ENCODE results near the gene CNN1. TPM values are rescaled to one million over a fixed set of nuclear protein-coding genes. Genes with fewer than 3 reads are reported as not detected.

Gene CNN1
- total and polyA plus RNA-seq, 2 of the 13 experiments (the other 11 are each of a cell fraction or from before 2014, with no cell fraction given) = 0.70 to 1.1 TPM

DNA sequence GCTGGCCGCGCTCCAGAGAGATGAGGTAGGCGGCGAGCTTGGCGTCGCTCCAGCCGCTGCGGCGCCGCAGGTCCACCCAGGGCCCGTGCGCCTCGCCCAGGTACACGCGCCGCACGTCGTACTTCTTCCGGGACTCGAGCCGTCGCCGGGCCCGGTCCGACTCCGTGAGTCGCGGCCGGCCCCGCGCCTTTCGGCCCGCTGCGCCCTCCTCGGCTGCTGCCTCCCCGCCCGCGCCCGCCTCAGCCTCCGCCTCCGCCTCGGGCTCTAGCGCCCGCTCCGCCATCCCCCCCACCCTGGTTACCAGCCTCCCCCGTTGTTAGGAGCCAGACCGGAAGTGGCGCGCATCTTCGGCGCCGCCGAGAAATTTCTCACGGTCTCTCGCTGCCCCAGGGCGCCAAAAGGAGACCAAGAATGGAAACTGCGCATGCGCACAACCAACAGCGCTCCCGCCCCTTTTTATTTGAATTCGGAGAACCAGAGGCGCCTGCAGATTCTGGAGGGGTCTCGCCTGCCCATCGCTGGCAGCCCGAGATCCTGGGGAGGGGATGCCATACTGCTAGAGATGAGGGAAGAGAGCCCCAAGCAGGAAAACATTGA lies 33.0 kb upstream of the CNN1 start, which contains the start of gene ZNF653 (continued):
- no peak; the same call in 1 of the 2 replicates for TF ChIP-seq UBTF (CRISPR knock-in tag; IDR thresholded peaks at IDR 0.05)
- no peak for TF ChIP-seq ZFYVE20 (CRISPR knock-in tag; IDR thresholded peaks at IDR 0.05; ENCODE audit: borderline replicate concordance, low read depth)
- no peak for TF ChIP-seq TGIF2 (CRISPR knock-in tag; IDR thresholded peaks at IDR 0.05)
- no peak for TF ChIP-seq ZNF33A (CRISPR knock-in tag; IDR thresholded peaks at IDR 0.05; ENCODE audit: borderline replicate concordance)
- peak; percentile 73 for TF ChIP-seq SRSF1 (optimal IDR thresholded peaks at IDR 0.05; ENCODE audit: low read depth, low read length)
- TF ChIP-seq EZH2 (conservative IDR thresholded peaks at IDR 0.05; ENCODE audit: low read depth, low read length) = no peak
- TF ChIP-seq, protein P1, sequence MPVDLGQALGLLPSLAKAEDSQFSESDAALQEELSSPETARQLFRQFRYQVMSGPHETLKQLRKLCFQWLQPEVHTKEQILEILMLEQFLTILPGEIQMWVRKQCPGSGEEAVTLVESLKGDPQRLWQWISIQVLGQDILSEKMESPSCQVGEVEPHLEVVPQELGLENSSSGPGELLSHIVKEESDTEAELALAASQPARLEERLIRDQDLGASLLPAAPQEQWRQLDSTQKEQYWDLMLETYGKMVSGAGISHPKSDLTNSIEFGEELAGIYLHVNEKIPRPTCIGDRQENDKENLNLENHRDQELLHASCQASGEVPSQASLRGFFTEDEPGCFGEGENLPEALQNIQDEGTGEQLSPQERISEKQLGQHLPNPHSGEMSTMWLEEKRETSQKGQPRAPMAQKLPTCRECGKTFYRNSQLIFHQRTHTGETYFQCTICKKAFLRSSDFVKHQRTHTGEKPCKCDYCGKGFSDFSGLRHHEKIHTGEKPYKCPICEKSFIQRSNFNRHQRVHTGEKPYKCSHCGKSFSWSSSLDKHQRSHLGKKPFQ (CRISPR knock-in tag; IDR thresholded peaks at IDR 0.05; ENCODE audit: insufficient replicate concordance) = peak; percentile 28
- TF ChIP-seq ZNF619 (CRISPR knock-in tag; IDR thresholded peaks at IDR 0.05) = no peak
- TF ChIP-seq NFATC3 (CRISPR knock-in tag; IDR thresholded peaks at IDR 0.05) = no peak
- TF ChIP-seq PHF8 (CRISPR knock-in tag; IDR thresholded peaks at IDR 0.05) = peak; percentile 71
- TF ChIP-seq ZNF784 (CRISPR knock-in tag; IDR thresholded peaks at IDR 0.05; ENCODE audit: borderline replicate concordance) = no peak; the same call in 1 of the 2 replicates
- TF ChIP-seq YEATS4 (CRISPR knock-in tag; IDR thresholded peaks at IDR 0.05; ENCODE audit: borderline replicate concordance) = peak; percentile 86; the same call in 1 of the 2 replicates
- TF ChIP-seq ZNF547 (CRISPR knock-in tag; IDR thresholded peaks at IDR 0.05) = no peak
- peak; percentile 65 for TF ChIP-seq SAP130 (CRISPR knock-in tag; IDR thresholded peaks at IDR 0.05; ENCODE audit: low read depth)
- no peak for TF ChIP-seq JUND (CRISPR knock-in tag; IDR thresholded peaks at IDR 0.05)
- TF ChIP-seq KLF16 (CRISPR knock-in tag; IDR thresholded peaks at IDR 0.05) = no peak
- TF ChIP-seq JUN (CRISPR knock-in tag; IDR thresholded peaks at IDR 0.05) = no peak
- peak; percentile 52; the same call in 1 of the 2 replicates for TF ChIP-seq RFX3 (CRISPR knock-in tag; IDR thresholded peaks at IDR 0.05)
- TF ChIP-seq, protein P2, sequence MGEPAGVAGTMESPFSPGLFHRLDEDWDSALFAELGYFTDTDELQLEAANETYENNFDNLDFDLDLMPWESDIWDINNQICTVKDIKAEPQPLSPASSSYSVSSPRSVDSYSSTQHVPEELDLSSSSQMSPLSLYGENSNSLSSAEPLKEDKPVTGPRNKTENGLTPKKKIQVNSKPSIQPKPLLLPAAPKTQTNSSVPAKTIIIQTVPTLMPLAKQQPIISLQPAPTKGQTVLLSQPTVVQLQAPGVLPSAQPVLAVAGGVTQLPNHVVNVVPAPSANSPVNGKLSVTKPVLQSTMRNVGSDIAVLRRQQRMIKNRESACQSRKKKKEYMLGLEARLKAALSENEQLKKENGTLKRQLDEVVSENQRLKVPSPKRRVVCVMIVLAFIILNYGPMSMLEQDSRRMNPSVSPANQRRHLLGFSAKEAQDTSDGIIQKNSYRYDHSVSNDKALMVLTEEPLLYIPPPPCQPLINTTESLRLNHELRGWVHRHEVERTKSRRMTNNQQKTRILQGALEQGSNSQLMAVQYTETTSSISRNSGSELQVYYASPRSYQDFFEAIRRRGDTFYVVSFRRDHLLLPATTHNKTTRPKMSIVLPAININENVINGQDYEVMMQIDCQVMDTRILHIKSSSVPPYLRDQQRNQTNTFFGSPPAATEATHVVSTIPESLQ (CRISPR knock-in tag; conservative IDR thresholded peaks at IDR 0.05) = no peak
- TF ChIP-seq ATF3 (CRISPR knock-in tag; IDR thresholded peaks at IDR 0.05) = 0 out of 2 replicates have a peak, but pooled peaks have one; percentile 9
- no peak for TF ChIP-seq MAZ (IDR thresholded peaks at IDR 0.05; ENCODE audit: borderline replicate concordance, low read depth, low read length)
- TF ChIP-seq MAZ (CRISPR knock-in tag; IDR thresholded peaks at IDR 0.05; ENCODE audit: low read depth) = peak; percentile 58; the same call in 1 of the 2 replicates
- TF ChIP-seq HMG20A (CRISPR knock-in tag; IDR thresholded peaks at IDR 0.05; ENCODE audit: borderline replicate concordance) = no peak

Measured in HepG2 (cell line).